ENCODE results near the gene CACNB3.

DNA sequence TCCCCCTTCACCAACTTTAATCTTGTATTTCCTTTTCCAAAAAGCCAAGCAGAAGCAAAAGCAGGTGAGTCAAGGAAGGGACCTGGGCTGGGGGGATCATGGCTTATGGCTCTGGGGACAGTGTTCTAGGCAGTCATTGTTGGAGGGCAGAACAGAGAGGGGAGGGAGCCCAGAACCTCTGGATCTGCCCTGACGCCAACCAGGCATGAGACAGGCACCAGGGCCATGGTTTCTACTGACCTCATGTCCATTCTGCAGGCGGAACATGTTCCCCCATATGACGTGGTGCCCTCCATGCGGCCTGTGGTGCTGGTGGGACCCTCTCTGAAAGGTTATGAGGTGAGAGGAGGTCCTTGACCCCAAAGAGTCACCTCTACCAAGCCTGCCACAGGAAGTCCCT lies 6.6 kb downstream of the CACNB3 start:
- TF ChIP-seq, protein P1, sequence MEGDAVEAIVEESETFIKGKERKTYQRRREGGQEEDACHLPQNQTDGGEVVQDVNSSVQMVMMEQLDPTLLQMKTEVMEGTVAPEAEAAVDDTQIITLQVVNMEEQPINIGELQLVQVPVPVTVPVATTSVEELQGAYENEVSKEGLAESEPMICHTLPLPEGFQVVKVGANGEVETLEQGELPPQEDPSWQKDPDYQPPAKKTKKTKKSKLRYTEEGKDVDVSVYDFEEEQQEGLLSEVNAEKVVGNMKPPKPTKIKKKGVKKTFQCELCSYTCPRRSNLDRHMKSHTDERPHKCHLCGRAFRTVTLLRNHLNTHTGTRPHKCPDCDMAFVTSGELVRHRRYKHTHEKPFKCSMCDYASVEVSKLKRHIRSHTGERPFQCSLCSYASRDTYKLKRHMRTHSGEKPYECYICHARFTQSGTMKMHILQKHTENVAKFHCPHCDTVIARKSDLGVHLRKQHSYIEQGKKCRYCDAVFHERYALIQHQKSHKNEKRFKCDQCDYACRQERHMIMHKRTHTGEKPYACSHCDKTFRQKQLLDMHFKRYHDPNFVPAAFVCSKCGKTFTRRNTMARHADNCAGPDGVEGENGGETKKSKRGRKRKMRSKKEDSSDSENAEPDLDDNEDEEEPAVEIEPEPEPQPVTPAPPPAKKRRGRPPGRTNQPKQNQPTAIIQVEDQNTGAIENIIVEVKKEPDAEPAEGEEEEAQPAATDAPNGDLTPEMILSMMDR (IDR thresholded peaks at IDR 0.05; ENCODE audit: insufficient read depth, low read depth, low read length), result no peak
- TF ChIP-seq EZH2 (IDR thresholded peaks at IDR 0.05; ENCODE audit: insufficient read depth, low read length), result no peak

Measured in astrocyte (in vitro differentiated cells and primary cell).